ENCODE measurements around the gene PIWIL4.

GRCh38 chr11:94558468-94558867 lies 8.7 kb upstream of the PIWIL4 start:
- no peak for TF ChIP-seq GATA2 (IDR thresholded peaks at IDR 0.05; ENCODE audit: low read depth, low read length)
- no peak for TF ChIP-seq GATA3 (IDR thresholded peaks at IDR 0.05; ENCODE audit: low read depth, low read length)

Measured in SH-SY5Y (cell line).